GM19455 (cell line): Measurements from ENCODE around the gene LGR4.

Experiments used
- ATAC-seq: cut with Tn5 transposase; IDR thresholded peaks from one replicate; pipeline ENCODE4 v1.9.1; 2021; ENCODE audit not compliant: unreplicated experiment

The LGR4 gene

DNA sequence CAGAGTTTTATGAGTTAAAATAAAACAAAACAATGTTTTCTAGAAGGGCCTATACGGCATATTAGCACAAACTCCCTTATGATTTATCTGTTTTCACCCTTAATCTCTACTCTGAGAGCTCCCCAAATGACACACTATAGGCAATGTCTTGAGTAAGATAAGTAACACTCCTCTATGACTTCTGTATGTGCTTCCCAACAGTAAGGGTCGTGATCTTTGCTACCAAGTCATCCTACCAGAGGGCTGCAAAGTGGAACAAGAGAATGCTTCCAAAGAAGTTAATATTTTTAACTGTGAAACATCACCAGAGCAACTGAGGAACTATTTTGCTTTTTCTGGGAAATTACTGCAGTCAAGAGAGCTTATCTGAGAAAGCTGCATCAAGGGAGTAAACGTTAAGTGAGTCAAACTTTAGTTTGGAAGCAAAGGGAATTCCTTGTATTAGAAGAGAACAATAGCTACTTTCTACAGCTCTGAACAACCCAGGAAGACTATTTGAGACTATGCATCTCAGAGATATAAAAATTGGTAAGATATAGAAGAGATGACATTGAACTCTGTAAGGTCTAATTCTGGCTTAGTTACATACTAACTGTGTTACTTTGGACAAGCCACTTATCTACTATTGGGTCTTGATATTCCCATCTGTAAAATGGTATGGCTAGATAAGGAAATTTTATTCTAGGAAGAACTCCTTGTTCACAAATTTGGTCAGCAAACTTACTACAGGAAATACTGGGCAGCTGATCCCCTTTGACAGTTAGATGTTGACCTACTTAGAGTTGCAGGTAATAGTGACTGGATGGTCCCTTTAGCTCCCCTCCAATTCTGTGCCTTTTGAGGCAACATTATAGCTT, 65.9 kb downstream of the LGR4 start:
- no peak for ATAC-seq

DNA sequence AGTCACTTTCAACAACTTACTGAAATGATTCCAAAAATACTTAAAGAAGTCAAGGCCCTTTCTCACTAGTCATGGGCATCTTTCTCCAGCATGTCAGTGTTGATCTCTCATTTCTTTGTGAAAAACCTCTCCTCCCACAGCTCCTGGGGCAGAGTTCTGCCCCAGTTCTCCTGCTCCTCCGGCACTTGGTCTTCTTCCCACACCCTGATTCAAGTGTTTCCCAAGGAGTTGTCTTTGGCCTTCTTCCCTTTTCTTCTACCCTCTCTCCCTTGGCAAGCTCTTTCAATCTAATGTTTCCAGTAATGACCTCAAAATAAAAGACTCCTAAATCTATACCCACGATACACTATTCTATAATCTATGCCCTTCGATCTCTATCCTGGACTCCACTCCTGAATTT, 67.5 kb downstream of the LGR4 start:
- ATAC-seq, result no peak

DNA sequence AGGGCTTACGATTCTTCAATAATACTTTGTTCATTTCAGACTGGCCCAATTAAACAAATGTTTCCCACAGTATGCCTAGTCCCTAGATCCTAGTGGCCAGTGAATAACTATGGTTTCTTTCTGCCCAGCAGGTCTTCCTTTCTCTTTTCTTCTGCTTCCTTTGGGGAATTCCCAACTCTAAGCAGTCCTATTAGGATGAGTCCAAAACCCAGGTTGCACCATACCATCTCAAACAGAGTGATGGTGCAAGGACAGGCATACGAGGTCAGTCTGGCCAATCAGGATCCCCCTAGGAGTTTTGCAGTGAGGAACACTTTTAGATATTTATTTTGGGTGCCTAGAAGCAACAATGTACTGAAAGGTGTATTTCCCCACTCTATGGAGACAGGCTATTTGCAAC, 68.2 kb downstream of the LGR4 start:
- no peak for ATAC-seq

DNA sequence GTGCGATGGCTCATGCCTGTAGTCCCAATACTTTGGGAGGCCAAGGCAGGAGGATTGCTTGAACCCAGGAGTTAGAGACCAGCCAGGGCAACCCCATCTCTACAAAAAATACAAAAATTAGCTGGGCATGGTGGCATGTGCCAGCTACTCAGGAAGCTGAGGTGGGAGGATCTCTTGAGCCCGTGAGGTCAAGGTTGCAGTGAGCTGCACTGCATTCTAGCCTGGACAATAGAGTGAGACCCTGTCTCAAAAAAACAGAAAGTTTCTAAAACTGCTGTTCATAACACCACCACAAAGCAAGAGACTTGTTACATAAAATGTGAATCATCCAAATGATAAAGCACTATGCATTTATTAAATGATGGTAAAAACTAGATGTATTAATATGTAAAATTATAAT, 69.4 kb downstream of the LGR4 start:
- ATAC-seq, result no peak

DNA sequence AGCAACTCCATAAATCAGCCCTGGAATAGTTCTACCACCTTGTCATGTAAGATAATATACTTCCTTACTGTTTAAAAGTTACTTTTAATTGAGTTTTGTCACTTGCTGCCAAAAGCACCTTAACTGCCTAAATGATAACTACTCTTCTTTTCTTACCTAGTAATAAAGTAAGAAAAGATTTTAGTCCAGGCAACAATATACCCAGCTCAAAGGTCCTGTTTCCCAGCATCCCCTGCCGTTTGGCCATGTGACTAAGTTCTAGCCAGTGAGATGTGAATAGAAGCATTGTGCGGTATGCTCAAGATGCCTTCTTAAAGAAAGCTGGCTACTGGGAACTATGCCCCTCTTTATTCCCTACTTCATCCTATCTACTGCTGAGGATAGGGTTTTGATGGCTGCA, 70.1 kb downstream of the LGR4 start:
- ATAC-seq, result no peak

DNA sequence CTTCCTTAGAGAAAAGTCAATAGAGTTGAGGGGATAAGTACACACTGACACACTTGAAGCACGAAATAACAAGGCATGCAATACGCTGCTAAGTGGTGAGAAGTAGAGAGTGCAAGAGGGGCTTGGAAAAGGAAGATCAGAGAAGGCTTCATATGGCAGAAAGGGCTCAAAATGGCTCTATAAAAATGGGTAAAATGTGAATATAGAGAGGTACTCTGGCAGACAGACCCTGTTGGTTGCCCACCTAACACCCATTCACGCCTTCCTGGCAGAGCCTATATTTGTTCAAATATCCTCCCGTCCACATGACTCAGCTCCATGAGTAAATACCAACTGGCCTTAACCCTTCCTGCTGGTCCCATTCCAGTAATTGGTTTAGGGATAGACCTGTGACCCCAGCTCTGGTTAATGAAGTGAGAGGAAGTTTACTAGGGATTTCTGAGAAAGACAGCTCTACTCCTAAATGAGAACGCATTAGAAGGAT, 70.7 kb downstream of the LGR4 start:
- no peak for ATAC-seq

DNA sequence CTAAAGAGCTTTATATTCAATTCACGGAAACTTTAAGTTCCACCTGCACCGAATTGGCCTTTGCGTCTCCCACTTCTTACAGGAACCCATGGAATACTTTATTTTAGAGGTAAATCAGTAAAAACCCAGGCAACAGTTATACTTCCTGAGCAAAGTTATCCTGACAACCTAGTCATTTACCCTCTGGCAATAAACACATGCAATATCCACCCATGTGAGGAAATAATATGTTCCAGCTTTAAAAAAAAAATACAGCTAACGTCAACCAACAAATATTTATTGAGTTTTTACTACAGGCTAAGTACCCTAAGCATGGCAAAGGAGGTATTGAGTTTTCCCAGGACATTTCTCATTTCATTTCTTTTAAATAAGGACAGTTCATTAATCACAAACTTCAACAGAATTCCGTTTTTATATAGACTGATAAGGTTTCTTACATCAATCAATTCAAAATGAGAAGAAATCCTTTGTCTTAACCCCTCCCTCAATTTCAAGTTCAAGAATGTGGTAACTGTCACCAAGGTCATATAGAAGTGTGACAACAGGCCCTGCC, 71.2 kb downstream of the LGR4 start:
- no peak for ATAC-seq

DNA sequence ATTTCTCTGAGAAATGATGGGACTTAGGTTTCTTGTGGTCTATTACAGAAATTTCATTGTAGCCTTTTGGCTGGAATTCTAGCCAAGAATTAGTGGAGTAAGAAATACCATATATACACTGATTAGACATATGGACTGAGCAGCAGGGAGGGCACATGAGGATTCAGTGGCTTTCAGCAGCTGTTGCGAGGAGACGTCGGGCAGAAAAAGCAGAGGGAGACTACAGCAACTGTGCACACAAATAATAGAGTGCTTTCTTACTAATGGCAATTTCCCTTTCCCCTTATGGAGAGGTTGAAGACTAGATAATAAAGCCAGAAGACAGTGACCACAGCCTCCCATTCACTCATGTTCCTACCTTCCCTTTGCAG, 74.2 kb downstream of the LGR4 start:
- ATAC-seq, result no peak

DNA sequence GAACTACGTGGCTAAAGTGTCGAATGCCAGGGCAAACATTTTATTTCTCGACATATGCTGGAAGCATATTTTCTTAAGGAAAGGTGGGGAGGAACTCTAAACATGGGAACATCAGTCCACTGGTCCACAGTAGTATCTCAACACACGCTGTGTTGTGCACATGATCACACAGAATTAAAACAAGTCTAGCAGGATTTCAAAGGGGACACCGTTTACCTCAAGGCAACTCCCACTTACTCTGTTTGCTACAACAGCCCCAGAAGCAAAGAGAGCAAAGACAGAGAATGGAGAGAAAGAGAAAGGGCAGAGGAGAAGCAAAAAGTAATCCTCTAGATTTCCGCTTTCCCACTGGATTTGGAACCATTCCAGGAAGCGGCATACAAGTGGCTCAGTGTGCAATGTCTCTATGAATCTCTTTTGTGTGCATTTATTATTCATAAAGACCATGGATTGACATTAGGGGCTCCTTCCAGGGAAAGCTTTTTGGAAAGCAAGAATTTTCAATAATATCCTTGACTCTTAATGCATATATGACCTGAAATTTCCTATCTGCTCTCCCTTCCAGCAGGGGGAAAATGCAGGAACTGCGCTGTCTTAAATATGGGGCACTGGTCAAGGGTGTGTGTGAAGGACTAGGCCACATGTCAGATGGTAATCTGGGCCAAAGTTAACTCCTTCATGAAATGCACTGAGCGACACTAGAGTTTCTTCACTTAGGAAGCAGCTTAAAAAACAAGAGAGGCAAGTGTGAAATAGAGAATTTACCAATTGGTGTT, 74.8 kb downstream of the LGR4 start:
- no peak for ATAC-seq

DNA sequence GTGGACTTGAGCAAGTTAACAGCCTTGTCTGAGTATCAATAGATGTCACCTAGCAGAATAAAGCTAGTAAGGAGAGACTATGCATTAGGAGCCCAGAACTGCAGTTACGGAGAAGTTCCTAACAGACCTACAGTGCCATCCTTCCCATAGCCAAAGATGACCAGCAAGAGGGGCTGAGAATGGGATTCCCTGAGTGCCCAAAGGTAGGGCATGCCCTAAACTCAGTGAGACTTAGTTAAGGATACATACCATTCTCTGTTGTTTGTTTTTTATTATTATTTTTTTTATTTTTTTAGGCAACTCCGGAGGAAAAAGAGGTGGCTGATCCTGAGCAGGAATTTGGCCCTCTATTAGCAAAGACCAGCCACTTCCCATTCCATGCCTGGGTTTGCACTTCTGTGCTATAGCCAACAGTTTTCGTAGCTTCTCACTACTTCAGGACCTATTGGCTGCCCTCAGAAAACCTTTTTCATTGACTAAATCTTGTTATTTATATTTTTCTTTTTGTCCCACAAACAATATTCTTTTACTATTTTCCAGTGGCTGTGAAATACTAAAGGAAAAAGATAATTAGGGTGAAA, 76.2 kb downstream of the LGR4 start:
- no peak for ATAC-seq

DNA sequence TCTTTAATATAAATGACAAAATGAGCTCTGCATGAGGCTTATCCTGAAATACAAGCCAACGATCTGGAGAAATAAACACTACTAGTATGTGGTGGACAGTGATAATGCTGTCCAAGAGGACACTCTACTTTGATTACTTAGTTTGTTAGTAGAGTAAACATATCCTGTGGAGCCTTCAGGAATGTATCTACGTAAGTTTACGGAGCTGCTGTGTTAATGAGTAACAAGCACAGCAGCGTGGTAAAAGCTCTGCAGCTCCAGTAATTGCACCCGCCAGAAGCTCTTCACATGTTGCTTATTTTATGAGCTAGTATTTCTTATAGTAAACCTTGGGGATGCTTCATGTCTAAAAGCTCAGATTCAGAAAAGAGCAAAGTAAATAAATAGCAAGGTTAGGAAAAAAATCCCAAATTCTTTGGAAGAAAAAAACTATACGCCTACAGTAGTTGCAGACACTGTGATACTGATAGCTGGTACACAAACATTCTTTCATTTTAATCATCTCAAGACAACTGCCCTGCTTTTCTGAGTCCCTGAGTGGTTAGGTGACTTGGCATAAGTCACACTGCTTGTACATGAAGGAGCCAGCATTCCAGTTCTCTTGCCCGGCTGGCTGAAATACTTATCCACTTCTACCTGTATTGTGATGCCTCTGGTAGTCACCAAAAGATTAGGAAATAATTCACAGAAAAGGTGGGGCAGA, 76.9 kb downstream of the LGR4 start:
- no peak for ATAC-seq

DNA sequence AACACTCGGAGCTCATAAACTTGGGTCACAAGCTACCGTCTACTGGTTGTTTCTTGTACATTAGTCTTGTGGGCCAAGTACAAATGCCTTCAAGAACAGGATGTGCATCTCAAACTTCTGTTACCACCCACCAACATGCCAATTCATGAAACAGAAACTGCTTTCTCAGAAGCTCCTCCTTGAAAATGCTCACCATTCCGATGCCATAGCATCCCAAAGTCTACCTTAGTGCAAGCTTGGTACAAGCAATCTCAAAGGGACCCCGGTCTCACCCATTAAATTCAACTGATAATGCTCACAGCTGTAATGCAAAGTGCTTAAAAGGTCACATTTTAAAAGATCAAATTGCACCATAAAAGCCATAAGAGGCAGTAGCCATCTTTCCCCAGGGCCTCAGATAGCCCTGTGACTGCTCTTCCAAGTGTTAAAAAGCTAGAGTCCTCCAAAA, 77.8 kb downstream of the LGR4 start:
- ATAC-seq, result no peak

DNA sequence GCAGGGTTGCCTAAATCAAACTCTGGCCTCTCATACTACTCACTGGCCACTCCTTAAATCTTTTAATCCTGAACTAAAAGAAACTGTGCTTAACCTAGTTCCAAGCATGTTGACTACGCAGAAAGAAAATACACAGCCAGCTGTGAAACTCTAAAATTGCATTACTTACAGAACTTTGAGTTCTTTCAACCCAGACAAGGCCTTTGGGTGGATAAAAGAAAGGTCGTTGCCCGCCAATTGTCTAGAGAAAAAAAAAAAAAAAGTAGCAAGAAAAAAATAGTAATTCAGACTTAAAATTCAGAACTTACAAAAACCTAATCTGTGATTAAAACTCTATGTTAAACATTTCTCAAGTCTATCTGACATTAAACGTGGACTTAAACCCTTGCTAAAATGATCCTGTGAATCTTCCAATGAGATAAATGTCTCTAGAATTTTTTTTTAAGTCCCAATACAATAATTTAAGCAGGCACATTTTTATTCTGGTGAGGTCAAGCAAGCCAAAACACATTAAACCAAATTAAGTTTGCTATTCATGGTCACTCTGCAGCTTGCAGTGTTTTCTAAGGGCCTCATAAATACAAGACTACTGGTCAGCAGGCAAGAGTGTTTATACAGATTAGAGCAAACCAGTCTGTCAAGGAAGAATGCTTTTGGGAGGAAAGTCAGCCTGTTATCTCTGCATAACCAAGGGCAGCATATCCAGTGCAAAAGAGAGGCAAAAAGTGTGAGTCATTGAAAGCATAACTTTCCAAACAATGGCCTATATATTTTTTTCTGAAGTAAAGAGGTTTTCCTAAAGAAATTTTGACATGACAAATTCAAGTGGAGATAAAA, 80.1 kb downstream of the LGR4 start:
- ATAC-seq, result no peak

DNA sequence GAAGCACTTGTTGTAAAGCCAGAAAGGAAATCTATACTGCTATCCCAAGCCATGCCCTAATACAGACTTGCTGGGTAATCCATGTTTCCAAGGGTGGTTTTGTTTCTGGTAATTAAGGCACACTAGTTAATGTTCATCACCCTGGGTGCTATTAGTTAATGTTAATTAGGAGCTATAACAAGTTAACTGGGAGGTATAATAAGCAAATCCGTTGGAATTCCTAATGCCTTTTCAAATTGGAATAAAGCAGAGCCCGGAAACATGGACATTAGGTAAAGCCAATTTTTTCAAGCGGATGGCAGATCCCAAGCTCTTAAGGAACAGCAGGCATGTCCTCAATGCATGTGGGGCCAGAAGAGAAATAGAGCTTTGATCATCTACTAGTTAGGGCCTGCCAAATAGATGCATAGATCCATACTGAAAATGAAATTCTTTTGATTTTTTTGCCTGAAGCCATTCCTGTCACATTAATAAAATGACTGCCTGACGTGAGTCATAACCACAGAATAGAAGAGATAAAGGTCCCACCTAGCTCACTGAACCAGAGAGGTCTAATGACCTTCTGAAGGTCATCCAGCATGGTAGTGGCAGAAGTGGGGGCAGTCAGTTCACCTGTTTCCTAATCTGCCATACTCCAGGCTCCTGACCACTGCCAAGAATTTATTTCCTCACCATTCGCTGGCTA, 81.1 kb downstream of the LGR4 start:
- ATAC-seq, result no peak

DNA sequence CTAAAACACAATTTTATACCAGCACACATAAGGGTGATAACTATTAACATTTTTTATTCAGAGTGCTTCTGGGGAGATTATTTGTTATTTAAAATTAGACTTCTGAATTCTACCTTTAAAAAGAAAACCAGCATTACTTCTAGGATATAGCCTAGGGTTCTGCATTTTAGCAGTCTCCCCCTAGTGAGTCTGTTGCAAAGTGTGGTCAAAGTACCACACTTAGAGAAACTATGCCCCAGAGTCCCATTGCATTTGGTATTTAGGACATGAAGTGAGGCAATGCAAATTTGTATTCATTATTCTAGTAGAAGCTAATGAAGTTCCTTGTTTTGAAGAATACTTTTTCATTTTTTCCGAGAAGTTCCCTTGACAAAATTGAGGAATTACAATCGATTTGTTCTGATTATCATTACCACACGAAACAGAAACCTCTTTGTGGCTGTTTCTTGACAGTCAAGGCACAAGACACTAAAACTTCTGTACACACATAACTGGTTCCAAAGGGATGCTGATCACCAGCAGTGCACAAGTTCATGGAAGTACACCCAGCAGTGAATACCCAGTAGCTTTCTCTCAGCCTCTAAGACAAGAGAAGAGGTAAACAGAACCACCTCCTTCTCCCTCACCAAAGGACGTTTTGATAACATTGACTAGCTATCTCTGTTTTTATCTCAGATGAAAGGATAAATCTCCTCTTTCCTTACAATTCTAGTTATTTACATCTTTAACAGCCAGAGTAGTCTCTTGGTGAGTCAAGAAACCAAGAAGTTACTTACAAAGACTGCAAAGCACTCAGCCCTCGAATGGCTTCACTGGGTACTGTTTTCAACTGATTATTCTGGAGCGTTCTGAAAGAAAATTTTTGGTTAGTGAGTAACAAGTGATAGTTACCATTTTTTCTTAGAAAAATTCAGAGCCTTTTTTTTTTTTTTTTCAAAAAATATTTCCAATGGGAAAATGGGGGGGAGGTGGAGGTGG, 82.0 kb downstream of the LGR4 start:
- no peak for ATAC-seq

DNA sequence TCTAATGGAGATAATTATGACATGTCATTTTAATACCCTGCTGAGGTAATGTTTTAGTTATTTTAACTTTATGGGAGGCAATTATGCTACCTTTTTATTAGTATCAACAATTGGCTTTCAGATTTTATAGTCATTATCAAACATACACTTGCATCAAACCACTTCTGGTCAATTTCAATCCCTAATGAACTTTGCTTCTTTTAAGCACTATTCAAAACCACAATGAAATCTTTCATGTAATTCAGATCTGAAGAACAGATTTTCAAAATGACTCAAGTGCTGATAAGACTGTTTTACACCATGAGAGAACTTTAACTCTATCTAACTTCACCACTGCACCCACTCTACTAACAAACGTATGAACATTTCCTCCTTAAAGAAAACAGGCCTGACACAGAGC, 83.7 kb downstream of the LGR4 start:
- ATAC-seq, result no peak

DNA sequence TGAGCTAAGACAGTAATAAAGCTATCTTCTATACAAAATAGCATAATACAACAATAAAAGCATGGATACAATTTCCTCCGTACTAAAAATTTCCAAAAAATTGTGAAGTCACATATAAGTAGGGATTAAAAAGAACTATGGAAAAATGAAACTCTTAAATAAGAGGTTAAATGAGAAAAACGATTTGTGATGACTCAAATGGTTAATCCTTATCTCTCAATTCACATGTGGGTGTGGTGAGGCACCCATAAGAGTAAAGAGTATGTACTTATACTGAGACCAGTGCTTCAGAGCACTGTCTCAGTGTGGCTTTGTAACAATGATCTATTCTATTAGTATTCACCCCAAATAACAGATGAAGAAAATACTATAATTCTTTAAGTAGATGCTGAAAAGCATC, 84.6 kb downstream of the LGR4 start:
- no peak for ATAC-seq

DNA sequence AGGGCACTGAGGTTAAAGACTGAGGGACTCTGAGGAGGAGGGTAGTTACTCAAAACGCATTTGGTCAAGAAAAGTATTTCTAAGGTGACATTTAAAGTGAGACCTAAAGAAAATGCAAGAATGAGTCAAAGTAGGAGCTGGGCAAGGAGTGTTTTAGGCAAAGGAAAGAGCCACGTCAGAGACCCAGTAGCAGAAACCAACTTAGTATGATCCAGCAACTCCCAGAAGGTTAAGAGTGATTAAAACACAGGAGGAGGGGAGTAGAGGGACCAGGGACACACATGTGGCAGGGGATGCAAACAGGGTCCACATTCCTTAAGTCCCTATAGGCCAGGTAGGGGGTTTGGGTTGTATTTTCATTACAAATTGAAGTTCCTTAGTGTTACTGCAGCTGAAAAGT, 85.2 kb downstream of the LGR4 start:
- ATAC-seq, result no peak
